Measurements from ENCODE around the gene DUSP22. TPM values are rescaled to one million over a fixed set of nuclear protein-coding genes. Genes with fewer than 3 reads are reported as not detected.

The DUSP22 gene
- total RNA-seq, 1 experiment from 2014 or later: 16.0 TPM

GRCh38 chr6:254016-254415 is 38.3 kb upstream of the DUSP22 start:
- Histone ChIP-seq H3K9me3 (ENCODE audit: low read depth, low read length, poor library complexity, severe bottlenecking) (peaks cover 8% of the 10 kb centered on the region), H3K36me3 (ENCODE audit: insufficient read depth, low read length, poor library complexity, severe bottlenecking) (no peaks in the 10 kb centered on the region), H3K4me3 (ENCODE audit: low read depth, low read length, poor library complexity, severe bottlenecking) (no peak overlapping the region), H3K27me3 (replicated peaks; ENCODE audit: insufficient read depth, low read depth, low read length, poor library complexity) (no peaks in the 10 kb centered on the region), H3K4me1 (ENCODE audit: insufficient read depth, low read length, poor library complexity, severe bottlenecking) (no peaks in the 10 kb centered on the region), H3K27ac (ENCODE audit: low read depth, low read length, poor library complexity, severe bottlenecking) (no peak overlapping the region)
- intact Hi-C loops (cut with micrococcal nuclease; ENCODE audit: unreplicated experiment): no loop called here
- CTCF ChIA-PET: no interaction called here
- TF ChIP-seq EZH2 (IDR thresholded peaks at IDR 0.05; ENCODE audit: borderline replicate concordance, low read depth, low read length, poor library complexity, severe bottlenecking) (no peak), CTCF (conservative IDR thresholded peaks at IDR 0.05; ENCODE audit: low read depth, low read length) (no peak)
- POLR2A ChIA-PET (ENCODE audit: low non-redundant PET): no interaction called here
- BruUV-seq (replicated peaks): no TSS peak
- DNase-seq (ENCODE audit: low spot score): peak; percentile 19

GRCh38 chr6:255041-255750 is 37.1 kb upstream of the DUSP22 start:
- no TSS peak for BruUV-seq (replicated peaks)

GRCh38 chr6:255751-256083 is 36.6 kb upstream of the DUSP22 start:
- intact Hi-C loops (cut with micrococcal nuclease; ENCODE audit: unreplicated experiment): no loop called here
- CTCF ChIA-PET: no interaction called here
- no peak for DNase-seq (ENCODE audit: low spot score)

More at GRCh38 chr6:255041-255750, 37.1 kb upstream of the DUSP22 start:
- TF ChIP-seq CTCF (conservative IDR thresholded peaks at IDR 0.05; ENCODE audit: low read depth, low read length): no peak
- TF ChIP-seq EZH2 (IDR thresholded peaks at IDR 0.05; ENCODE audit: borderline replicate concordance, low read depth, low read length, poor library complexity, severe bottlenecking): no peak
- Histone ChIP-seq H3K9me3 (ENCODE audit: low read depth, low read length, poor library complexity, severe bottlenecking) (peaks cover 8% of the 10 kb centered on the region), H3K27ac (ENCODE audit: low read depth, low read length, poor library complexity, severe bottlenecking) (no peak overlapping the region), H3K4me3 (ENCODE audit: low read depth, low read length, poor library complexity, severe bottlenecking) (no peak overlapping the region), H3K27me3 (replicated peaks; ENCODE audit: insufficient read depth, low read depth, low read length, poor library complexity) (no peaks in the 10 kb centered on the region), H3K36me3 (ENCODE audit: insufficient read depth, low read length, poor library complexity, severe bottlenecking) (no peaks in the 10 kb centered on the region), H3K4me1 (ENCODE audit: insufficient read depth, low read length, poor library complexity, severe bottlenecking) (no peaks in the 10 kb centered on the region)
- intact Hi-C loops (cut with micrococcal nuclease; ENCODE audit: unreplicated experiment): no loop called here
- CTCF ChIA-PET: no interaction called here
- no peak for DNase-seq (ENCODE audit: low spot score)
- POLR2A ChIA-PET (ENCODE audit: low non-redundant PET): no interaction called here

More at GRCh38 chr6:255751-256083, 36.6 kb upstream of the DUSP22 start:
- Histone ChIP-seq H3K36me3 (ENCODE audit: insufficient read depth, low read length, poor library complexity, severe bottlenecking) (no peaks in the 10 kb centered on the region), H3K4me1 (ENCODE audit: insufficient read depth, low read length, poor library complexity, severe bottlenecking) (no peaks in the 10 kb centered on the region), H3K4me3 (ENCODE audit: low read depth, low read length, poor library complexity, severe bottlenecking) (no peak overlapping the region), H3K27ac (ENCODE audit: low read depth, low read length, poor library complexity, severe bottlenecking) (no peak overlapping the region), H3K9me3 (ENCODE audit: low read depth, low read length, poor library complexity, severe bottlenecking) (peaks cover 11% of the 10 kb centered on the region), H3K27me3 (replicated peaks; ENCODE audit: insufficient read depth, low read depth, low read length, poor library complexity) (no peaks in the 10 kb centered on the region)
- BruUV-seq (replicated peaks): no TSS peak
- TF ChIP-seq EZH2 (IDR thresholded peaks at IDR 0.05; ENCODE audit: borderline replicate concordance, low read depth, low read length, poor library complexity, severe bottlenecking): no peak
- TF ChIP-seq CTCF (conservative IDR thresholded peaks at IDR 0.05; ENCODE audit: low read depth, low read length): no peak
- POLR2A ChIA-PET (ENCODE audit: low non-redundant PET): no interaction called here
